Activated CD4-positive, alpha-beta T cell treated with anti-CD3 and anti-CD28 coated beads, Interleukin-2, Interleukin-6, amounts not matched to agents 100 ng/mL and 50 ng/mL, durations not matched to agents 16 hours and 8 hours (primary cell): Measurements from ENCODE around the gene NR2F2.
A peak's percentile ranks its signal among the peaks of the same experiment; 100 is the strongest.

ENCODE experiments used
- DNase-seq: peaks from one replicate; pipeline ENCODE4 v3.0.0-alpha.2; 2020

Gene NR2F2

GRCh38 chr15:96320703-96321638 is 9.5 kb upstream of the NR2F2 start:
- no peak for DNase-seq

GRCh38 chr15:96321639-96322535 is 8.6 kb upstream of the NR2F2 start:
- no peak for DNase-seq

- no peak for DNase-seq
These were observed 7.8 kb upstream of the NR2F2 start for GRCh38 chr15:96322536-96323318.

- no peak for DNase-seq
These were observed 7.0 kb upstream of the NR2F2 start for GRCh38 chr15:96323319-96324145.

- DNase-seq = no peak
These were observed 6.2 kb upstream of the NR2F2 start for GRCh38 chr15:96324192-96324895.

GRCh38 chr15:96324940-96325540 is 5.5 kb upstream of the NR2F2 start:
- no peak for DNase-seq

GRCh38 chr15:96325541-96326327 is 4.8 kb upstream of the NR2F2 start:
- no peak for DNase-seq

GRCh38 chr15:96326328-96327154 is 4.0 kb upstream of the NR2F2 start:
- DNase-seq = no peak

- peak; percentile 30 for DNase-seq
These were observed 3.3 kb upstream of the NR2F2 start for GRCh38 chr15:96327155-96327741.

- no peak for DNase-seq
These were observed 2.2 kb upstream of the NR2F2 start for GRCh38 chr15:96328181-96328876.

- DNase-seq = no peak
These were observed 1.7 kb upstream of the NR2F2 start for GRCh38 chr15:96328877-96329195.

- DNase-seq = no peak
These were observed 1.0 kb upstream of the NR2F2 start for GRCh38 chr15:96329403-96329981.

GRCh38 chr15:96330064-96330449 is 443 bp upstream of the NR2F2 start:
- peak; percentile 36 for DNase-seq

GRCh38 chr15:96331144-96331944 is 844 bp downstream of the NR2F2 start:
- no peak for DNase-seq

- no peak for DNase-seq
These were observed 1.6 kb downstream of the NR2F2 start for GRCh38 chr15:96331945-96332636.

GRCh38 chr15:96332637-96333121 is 2.2 kb downstream of the NR2F2 start:
- DNase-seq = no peak
